PC-3 (cell line): ENCODE results near the gene TMBIM1. TPM values are rescaled to one million over a fixed set of nuclear protein-coding genes. Genes with fewer than 3 reads are reported as not detected.

ENCODE experiments used
- ATAC-seq: fragments of 200-7000 bp; cut with Tn5 transposase; 2 replicates; pipeline ENCODE4 v1.9.1; 2020; ENCODE audit warnings: mild to moderate bottlenecking, moderate library complexity
- BruUV-seq: library from RNA; stranded (reverse); fragments of 400-500 nt; replicated peaks from 2 replicates; lab custom pipeline; 2021; lab: Mats Ljungman, UMichigan
- CTCF ChIA-PET: fragments of 300-600 bp; sonication (Branson Sonifier 250); formaldehyde crosslinking; loops from one replicate; lab custom pipeline; 2022; ENCODE audit warnings: antibody characterized with exemption; lab: Charles Lee
- POLR2A ChIA-PET: fragments of 300-600 bp; sonication (Branson Sonifier 250); formaldehyde crosslinking; loops from one replicate; lab custom pipeline; 2022; ENCODE audit warnings: antibody characterized with exemption; ENCODE audit not compliant: unreplicated experiment; lab: Charles Lee
- DNase-seq: peaks from one replicate; pipeline ENCODE4 v3.0.0-alpha.2; 2015
- H2AFZ ChIP-seq: fragments of 300-600 bp; sonication (generic); 2 replicates; pipeline ENCODE4 v1.6.0; 2016; ENCODE audit warnings: antibody characterized with exemption, low read length
- H3F3A ChIP-seq: fragments of 300-600 bp; sonication (generic); one replicate; pipeline ENCODE4 v1.6.0; 2017; ENCODE audit warnings: antibody characterized with exemption, low read length, control low read depth, mild to moderate bottlenecking; ENCODE audit not compliant: unreplicated experiment
- H3K27ac ChIP-seq: fragments of 300-600 bp; sonication (generic); 2 replicates; pipeline ENCODE4 v1.5.1; 2016; ENCODE audit warnings: mild to moderate bottlenecking, low read length
- H3K27me3 ChIP-seq: fragments of 300-600 bp; sonication (generic); 2 replicates; pipeline ENCODE4 v1.6.1; 2016; ENCODE audit warnings: low read length, mixed read lengths
- H3K36me3 ChIP-seq: fragments of 300-600 bp; sonication (generic); 2 replicates; pipeline ENCODE4 v1.6.1; 2016; ENCODE audit warnings: low read depth, mixed run types, low read length, mixed read lengths
- H3K4me1 ChIP-seq: fragments of 300-600 bp; sonication (generic); 2 replicates; pipeline ENCODE4 v1.5.1; 2016; ENCODE audit warnings: low read length; ENCODE audit not compliant: insufficient read depth
- H3K4me2 ChIP-seq: fragments of 300-600 bp; sonication (generic); 2 replicates; pipeline ENCODE4 v1.6.0; 2016; ENCODE audit warnings: low read length
- H3K4me3 ChIP-seq: fragments of 300-600 bp; sonication (generic); 2 replicates; pipeline ENCODE4 v1.5.1; 2016; ENCODE audit warnings: mild to moderate bottlenecking, low read length, mixed read lengths
- H3K79me2 ChIP-seq: fragments of 300-600 bp; sonication (generic); 2 replicates; pipeline ENCODE4 v1.6.1; 2017; ENCODE audit warnings: low read length, mixed read lengths
- H3K9ac ChIP-seq: fragments of 300-600 bp; sonication (generic); 2 replicates; pipeline ENCODE4 v1.6.0; 2016; ENCODE audit warnings: mild to moderate bottlenecking, low read length
- H3K9me2 ChIP-seq: fragments of 300-600 bp; sonication (generic); replicated peaks from 2 replicates; pipeline ENCODE4 v1.6.1; 2016; ENCODE audit warnings: mixed run types, low read length, mixed read lengths
- H3K9me3 ChIP-seq: fragments of 300-600 bp; sonication (generic); 2 replicates; pipeline ENCODE4 v1.6.1; 2016; ENCODE audit warnings: low read length, mixed read lengths
- H4K20me1 ChIP-seq: fragments of 300-600 bp; sonication (generic); 2 replicates; pipeline ENCODE4 v1.6.1; 2016; ENCODE audit warnings: low read length, mixed read lengths
- CTCF ChIP-seq: fragments of 300-600 bp; sonication (generic); conservative IDR thresholded peaks from 2 replicates; pipeline ENCODE4 v1.5.1; 2017; ENCODE audit warnings: antibody characterized with exemption, low read depth, mild to moderate bottlenecking, low read length
- EZH2 ChIP-seq: fragments of 300-600 bp; sonication (generic); IDR thresholded peaks from one replicate; pipeline ENCODE4 v1.6.1; 2017; ENCODE audit warnings: antibody characterized with exemption, mild to moderate bottlenecking, low read length; ENCODE audit not compliant: unreplicated experiment
- EZH2phosphoT487 ChIP-seq: fragments of 300-600 bp; sonication (generic); IDR thresholded peaks from 2 replicates; pipeline ENCODE4 v1.6.1; 2018; ENCODE audit warnings: mild to moderate bottlenecking, antibody characterized with exemption, low read length, borderline replicate concordance
- intact Hi-C: fragments of 100-400 bp; cut with micrococcal nuclease; formaldehyde crosslinking; loops from 2 replicates; pipeline ENCODE4 v1.9.0; 2023
- total RNA-seq: library from RNA; depleted of rRNA; stranded (reverse); fragments of >200 nt; gene quantifications from 2 replicates; pipeline ENCODE4 v1.2.3, GENCODE V29; 2014

TMBIM1 gene
- total RNA-seq, 1 experiment from 2014 or later, result 45.0 TPM

- no TSS peak for BruUV-seq
These were observed 2.5 kb downstream of the TMBIM1 start for GRCh38 chr2:218289639-218290315.

GRCh38 chr2:218286570-218287459 lies 5.5 kb downstream of the TMBIM1 start:
- Histone ChIP-seq H3K9me2 (no peaks in the 10 kb centered on the region), H3K9ac (peak overlapping the region; percentile 79), H3K36me3 (no peaks in the 10 kb centered on the region), H3F3A (peaks cover 6% of the 10 kb centered on the region), H3K4me1 (peaks cover 78% of the 10 kb centered on the region), H3K79me2 (peaks cover 54% of the 10 kb centered on the region), H3K4me3 (peak overlapping the region; percentile 56), H2AFZ (peak overlapping the region; percentile 58), H3K4me2 (peak overlapping the region; percentile 85), H3K27ac (peak overlapping the region; percentile 98), H4K20me1 (no peaks in the 10 kb centered on the region), H3K9me3 (no peaks in the 10 kb centered on the region), H3K27me3 (no peaks in the 10 kb centered on the region)
- DNase-seq, result peak; percentile 96
- BruUV-seq, result TSS peak; percentile 59
- intact Hi-C loops, result loop anchor here (1.0 to 5.0 kb wide), 2 partner anchors 15 to 110 kb away; partner anchors contain the start of gene CTDSP1
- ChIA-PET CTCF (interaction anchor here (0.6 to 2.0 kb wide), 4 partner anchors 14 to 119 kb away, joined by 4 to 21 read pairs (median 6); partner anchors contain the start of genes AAMP and PNKD), POLR2A (interaction anchor here (0.5 to 1.5 kb wide), 5 partner anchors 14 to 1133 kb away, joined by 3 to 13 read pairs (median 3); partner anchors contain the start of genes AAMP and PNKD)
- ATAC-seq, result peak; percentile 80
- no peak for TF ChIP-seq CTCF
- no peak for TF ChIP-seq EZH2phosphoT487
- TF ChIP-seq EZH2, result no peak

More at GRCh38 chr2:218289639-218290315, 2.5 kb downstream of the TMBIM1 start:
- TF ChIP-seq CTCF, result no peak
- Histone ChIP-seq H3K4me1 (peaks cover 66% of the 10 kb centered on the region), H3K9ac (no peak overlapping the region), H3K79me2 (peaks cover 50% of the 10 kb centered on the region), H3K27ac (no peak overlapping the region), H3K9me3 (no peaks in the 10 kb centered on the region), H2AFZ (no peak overlapping the region), H3K27me3 (no peaks in the 10 kb centered on the region), H3K4me3 (no peak overlapping the region), H3K4me2 (peak overlapping the region; percentile 2; the same call in 1 of the 2 replicates), H3K36me3 (no peaks in the 10 kb centered on the region), H4K20me1 (no peaks in the 10 kb centered on the region), H3F3A (peaks cover 6% of the 10 kb centered on the region), H3K9me2 (no peaks in the 10 kb centered on the region)
- ATAC-seq, result no peak
- no peak for DNase-seq
- CTCF ChIA-PET, result interaction anchor here (0.7 kb wide), 1 partner anchor 17 kb away, joined by 3 read pairs; no protein-coding TSS in a partner anchor
- POLR2A ChIA-PET, result no interaction called here
- intact Hi-C loops, result loop anchor here (5.0 kb wide), 1 partner anchor 108 kb away; the partner anchor contains the start of gene CTDSP1
